AG04450 (cell line): ENCODE results near the gene GKN2. TPM values are rescaled to one million over a fixed set of nuclear protein-coding genes. Genes with fewer than 3 reads are reported as not detected.
"Not testable (repeated sequence)": the region's sequence is repeated elsewhere in the genome, so short reads cannot be mapped to it uniquely, and the experiment has no call there.

Experiments
- CTCF ChIA-PET: fragments of 300-600, 350-600 bp; formaldehyde crosslinking; extraction: SDS; loops from one replicate; lab custom pipeline; 2022; ENCODE audit warnings: antibody characterized with exemption, inconsistent platforms; lab: Charles Lee
- POLR2A ChIA-PET: fragments of 350-600 bp; formaldehyde crosslinking; extraction: SDS; loops from one replicate; lab custom pipeline; 2021; ENCODE audit warnings: antibody characterized with exemption, inconsistent platforms; lab: Yijun Ruan, JAX
- DNase-seq: peaks from one replicate; pipeline ENCODE4 v3.0.0-alpha.2; 2011; ENCODE audit warnings: low read depth, low spot score
- H3K27ac ChIP-seq: one replicate; pipeline ENCODE4 v1.5.1; 2012; ENCODE audit warnings: low read depth, low read length, control low read depth
- H3K27me3 ChIP-seq: one replicate; pipeline ENCODE4 v1.6.0; 2012; ENCODE audit warnings: low read length; ENCODE audit not compliant: control insufficient read depth, insufficient read depth
- H3K4me3 ChIP-seq: 2 replicates; pipeline ENCODE4 v1.5.1; 2011; ENCODE audit warnings: mild to moderate bottlenecking, low read depth, low read length, control low read depth
- H3K9me3 ChIP-seq: 2 replicates; pipeline ENCODE4 v1.5.1; 2012; ENCODE audit warnings: low read length; ENCODE audit not compliant: control insufficient read depth, insufficient read depth
- polyA plus RNA-seq: library from polyadenylated mRNA; depleted of rRNA; stranded (reverse); fragments of >200 nt; gene quantifications from 2 replicates; pipeline ENCODE4 v1.2.3, GENCODE V29; 2011
- TF ChIP-seq, protein P1 (sequence below): IDR thresholded peaks from 2 replicates; pipeline ENCODE4 v1.5.1; 2011; ENCODE audit warnings: low read depth, low read length, control low read depth, inconsistent platforms

GKN2 gene
- polyA plus RNA-seq, 1 experiment: not detected

DNA sequence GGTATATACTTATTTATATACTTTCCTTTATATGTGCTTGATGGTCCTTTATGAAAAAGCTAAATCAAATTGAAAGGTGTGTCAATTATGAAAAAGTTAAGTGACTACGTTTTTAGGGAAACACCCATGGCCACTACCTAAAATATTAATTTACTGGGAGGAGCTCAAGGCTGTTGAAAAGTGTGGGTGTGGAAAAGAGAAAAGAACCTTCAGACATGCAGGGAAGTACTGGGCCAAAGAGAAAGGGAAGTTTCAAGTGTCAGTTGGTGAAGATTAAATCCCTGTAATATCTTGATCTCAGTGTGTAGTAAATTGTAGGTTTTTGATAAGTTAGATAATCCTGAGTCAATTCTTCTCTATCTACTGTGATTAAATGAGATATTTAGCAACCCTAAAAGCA, 15.5 kb upstream of the GKN2 start:
- Histone ChIP-seq H3K27me3 (no peaks in the 10 kb centered on the region), H3K27ac (no peak overlapping the region), H3K9me3 (no peaks in the 10 kb centered on the region), H3K4me3 (no peak overlapping the region)
- POLR2A ChIA-PET: interaction anchor here (0.7 kb wide), 1 partner anchor 14 kb away, joined by 3 read pairs; no protein-coding TSS in a partner anchor
- no peak for DNase-seq
- CTCF ChIA-PET: no interaction called here
- TF ChIP-seq, protein P1, sequence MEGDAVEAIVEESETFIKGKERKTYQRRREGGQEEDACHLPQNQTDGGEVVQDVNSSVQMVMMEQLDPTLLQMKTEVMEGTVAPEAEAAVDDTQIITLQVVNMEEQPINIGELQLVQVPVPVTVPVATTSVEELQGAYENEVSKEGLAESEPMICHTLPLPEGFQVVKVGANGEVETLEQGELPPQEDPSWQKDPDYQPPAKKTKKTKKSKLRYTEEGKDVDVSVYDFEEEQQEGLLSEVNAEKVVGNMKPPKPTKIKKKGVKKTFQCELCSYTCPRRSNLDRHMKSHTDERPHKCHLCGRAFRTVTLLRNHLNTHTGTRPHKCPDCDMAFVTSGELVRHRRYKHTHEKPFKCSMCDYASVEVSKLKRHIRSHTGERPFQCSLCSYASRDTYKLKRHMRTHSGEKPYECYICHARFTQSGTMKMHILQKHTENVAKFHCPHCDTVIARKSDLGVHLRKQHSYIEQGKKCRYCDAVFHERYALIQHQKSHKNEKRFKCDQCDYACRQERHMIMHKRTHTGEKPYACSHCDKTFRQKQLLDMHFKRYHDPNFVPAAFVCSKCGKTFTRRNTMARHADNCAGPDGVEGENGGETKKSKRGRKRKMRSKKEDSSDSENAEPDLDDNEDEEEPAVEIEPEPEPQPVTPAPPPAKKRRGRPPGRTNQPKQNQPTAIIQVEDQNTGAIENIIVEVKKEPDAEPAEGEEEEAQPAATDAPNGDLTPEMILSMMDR: no peak

DNA sequence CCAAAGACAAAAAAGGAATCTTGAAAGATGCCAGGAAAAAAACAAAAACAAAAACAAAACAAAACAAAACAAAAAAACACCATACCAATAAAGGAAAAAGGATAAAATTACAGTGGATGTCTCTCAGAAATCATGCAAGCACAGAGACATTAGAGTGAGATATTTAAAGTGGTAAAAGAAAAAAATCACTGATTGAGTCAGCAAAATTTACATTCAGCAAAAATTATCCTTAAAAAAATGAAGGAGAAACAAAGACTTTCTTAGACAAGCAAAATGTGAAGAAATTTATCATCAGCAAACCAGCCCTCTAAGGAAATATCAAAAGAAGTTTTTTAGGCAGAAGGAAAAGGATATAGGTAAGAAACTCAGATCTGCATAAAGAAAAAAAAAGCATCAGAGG, 11.6 kb upstream of the GKN2 start:
- H3K4me3 ChIP-seq: no peak overlapping the region
- DNase-seq: no peak
- TF ChIP-seq, protein P1: no peak
- CTCF ChIA-PET: no interaction called here
- H3K9me3 ChIP-seq: no peaks in the 10 kb centered on the region
- no peak overlapping the region for H3K27ac ChIP-seq
- no peaks in the 10 kb centered on the region for H3K27me3 ChIP-seq
- POLR2A ChIA-PET: no interaction called here

DNA sequence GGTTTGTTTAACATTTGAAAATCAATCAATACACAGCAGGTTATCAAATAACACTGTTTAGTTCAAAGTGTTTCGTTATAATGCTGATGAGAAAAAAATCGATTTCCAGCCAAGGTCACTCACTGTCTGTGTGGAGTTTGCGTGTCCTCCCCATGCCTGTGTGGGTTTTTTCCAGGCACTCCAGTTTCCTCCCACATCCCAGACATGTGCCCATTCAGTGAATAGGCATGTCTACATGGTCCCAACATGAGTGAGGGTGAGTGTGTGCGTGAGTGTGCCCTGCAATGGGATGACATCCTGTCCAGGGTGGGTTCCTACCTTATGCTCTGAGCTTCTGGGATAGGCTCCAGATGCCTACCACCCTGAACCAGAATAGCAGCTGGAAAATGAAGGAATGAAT, 8.7 kb upstream of the GKN2 start:
- TF ChIP-seq, protein P1: no peak
- POLR2A ChIA-PET: interaction anchor here (0.6 kb wide), 1 partner anchor 32 kb away, joined by 3 read pairs; no protein-coding TSS in a partner anchor
- CTCF ChIA-PET: interaction anchor here (0.6 to 5.6 kb wide), 2 partner anchors 18 to 474 kb away, joined by 5 to 23 read pairs; no protein-coding TSS in a partner anchor
- Histone ChIP-seq H3K27ac (no peak overlapping the region), H3K27me3 (no peaks in the 10 kb centered on the region), H3K4me3 (no peak overlapping the region), H3K9me3 (no peaks in the 10 kb centered on the region)
- no peak for DNase-seq

DNA sequence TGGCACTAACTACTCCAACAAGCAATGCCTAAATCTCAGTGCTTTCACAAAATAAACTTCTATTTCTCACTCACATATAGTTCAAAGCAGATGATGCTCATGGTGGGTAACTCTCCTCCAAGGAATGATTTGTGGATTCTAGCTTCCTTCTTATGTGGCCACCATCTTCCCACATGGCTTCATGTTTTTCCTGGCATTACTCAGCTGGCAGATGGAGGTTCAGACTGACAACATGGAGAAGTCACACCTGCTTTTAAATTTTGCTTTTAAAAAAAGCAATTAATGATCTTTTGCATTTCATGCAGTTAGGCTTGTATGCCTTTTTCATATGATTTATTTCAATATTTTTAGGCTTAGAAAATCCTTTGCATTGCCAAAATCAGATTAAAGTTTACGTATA, 6.3 kb upstream of the GKN2 start:
- CTCF ChIA-PET: interaction anchor here (5.6 kb wide), 1 partner anchor 16 kb away, joined by 23 read pairs; no protein-coding TSS in a partner anchor

DNA sequence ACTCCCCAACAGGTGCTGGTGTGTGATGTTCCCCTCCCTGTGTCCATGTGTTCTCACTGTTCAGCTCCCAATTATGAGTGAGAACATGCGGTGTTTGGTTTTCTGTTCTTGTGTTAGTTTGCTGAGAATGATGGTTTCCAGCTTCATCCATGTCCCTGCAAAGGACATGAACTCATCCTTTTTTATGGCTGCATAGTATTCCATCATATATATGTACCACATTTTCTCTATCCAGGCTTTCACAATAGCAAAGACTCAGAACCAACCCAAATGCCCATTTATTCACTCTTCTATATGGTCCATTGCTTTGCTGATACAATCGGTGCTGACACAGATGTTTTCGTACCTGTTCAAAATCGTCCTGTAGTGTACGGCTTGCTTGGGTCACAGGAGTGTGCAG, 2.7 kb upstream of the GKN2 start:
- CTCF ChIA-PET, DNase-seq, H3K27me3 ChIP-seq, H3K4me3 ChIP-seq, POLR2A ChIA-PET, H3K27ac ChIP-seq, H3K9me3 ChIP-seq: not testable (repeated sequence)

More for the DNA sequence above, 6.3 kb upstream of the GKN2 start:
- Histone ChIP-seq H3K9me3 (no peaks in the 10 kb centered on the region), H3K4me3 (no peak overlapping the region), H3K27ac (no peak overlapping the region), H3K27me3 (no peaks in the 10 kb centered on the region)
- POLR2A ChIA-PET: no interaction called here
- TF ChIP-seq, protein P1: no peak
- no peak for DNase-seq
